ENCODE measurements around the gene RBM42.

GRCh38 chr19:35669974-35670373, 41.1 kb downstream of the RBM42 start:
- TF ChIP-seq POLR2AphosphoS5 (IDR thresholded peaks at IDR 0.05) (no peak), CTCF (IDR thresholded peaks at IDR 0.05) (no peak)

Measured in prostate gland (tissue), 2 donors.